Urothelium cell line (cell line): ENCODE measurements around the gene MAN2B1.
"Not testable (repeated sequence)": the region's sequence is repeated elsewhere in the genome, so short reads cannot be mapped to it uniquely, and the experiment has no call there.

Source experiments
- DNase-seq: peaks from one replicate; pipeline ENCODE4 v3.0.0; 2011; ENCODE audit warnings: low spot score, mixed read lengths
- FAIRE-seq: peaks from 2 replicates; lab custom pipeline; 2011; peaks lifted over from hg19 to GRCh38; lab: Jason Lieb, UNC

Gene MAN2B1

DNA sequence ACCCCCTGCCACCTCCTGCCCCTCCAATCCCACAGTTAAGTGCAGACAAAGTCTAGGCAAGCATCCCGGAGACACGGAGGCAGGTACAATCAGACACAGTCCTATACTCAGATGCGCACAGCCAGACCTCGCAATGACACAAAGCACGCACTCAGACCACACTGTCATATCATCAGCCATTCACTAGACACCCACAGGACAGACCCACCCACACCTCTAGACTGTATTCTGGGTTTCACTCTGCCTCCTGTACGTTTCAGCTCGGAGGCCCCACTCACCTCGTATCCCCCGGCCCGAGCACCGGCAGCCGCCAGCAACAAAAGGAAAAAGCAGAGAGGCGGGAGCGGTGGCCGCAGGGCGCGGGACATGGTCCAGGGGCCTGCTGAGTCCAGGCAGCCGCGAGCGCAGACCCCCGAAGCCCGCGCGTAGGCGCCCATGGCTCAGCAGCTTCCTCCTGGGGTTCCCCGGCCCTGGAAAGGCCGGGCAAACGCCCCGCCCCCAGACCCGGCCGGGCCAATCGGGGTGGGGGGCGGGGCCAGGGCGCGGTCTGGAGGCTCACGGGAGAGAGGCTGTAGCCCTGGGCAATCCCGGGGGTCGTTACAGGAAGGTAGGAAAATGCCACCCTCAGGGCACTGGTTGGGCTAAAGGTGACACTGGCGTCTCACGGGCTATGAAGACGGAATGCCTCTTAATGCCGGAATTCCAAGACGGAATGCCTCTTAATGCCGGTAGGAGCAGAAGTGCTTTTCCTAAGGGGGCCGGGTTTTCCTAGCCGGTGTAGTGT lies at the start of gene MAN2B1, which contains the start of gene WDR83:
MAN2B1 (minus strand) TSS at position 478 of the 784 bp plus-strand sequence; CDS start at position 437, 41 bp downstream.
WDR83 (plus strand) TSS at position 543 of the 784 bp plus-strand sequence. CDS start 2,984 bp downstream, outside the sequence.
- DNase-seq = peak; percentile 87
- FAIRE-seq = no peak

DNA sequence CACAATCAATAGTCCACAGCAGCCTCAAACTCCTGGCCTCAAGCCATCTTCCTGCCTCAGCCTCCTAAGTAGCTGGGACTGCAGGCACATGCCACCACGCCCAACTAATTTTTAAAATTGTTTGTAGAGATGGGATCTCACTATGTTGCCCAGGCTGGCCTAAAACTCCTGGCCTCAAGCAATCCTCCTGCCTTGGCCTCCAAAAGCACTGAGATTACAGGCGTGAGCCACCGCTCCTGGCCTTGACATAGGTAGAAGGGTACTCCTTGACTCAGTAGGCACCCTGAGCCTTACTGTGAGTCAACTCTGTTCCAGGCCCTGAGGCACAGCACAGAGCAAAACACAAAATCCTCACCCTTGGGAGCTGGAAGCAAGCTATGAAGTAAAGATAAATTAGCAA lies 49.4 kb upstream of the MAN2B1 start:
- DNase-seq = no peak
- FAIRE-seq = no peak

DNA sequence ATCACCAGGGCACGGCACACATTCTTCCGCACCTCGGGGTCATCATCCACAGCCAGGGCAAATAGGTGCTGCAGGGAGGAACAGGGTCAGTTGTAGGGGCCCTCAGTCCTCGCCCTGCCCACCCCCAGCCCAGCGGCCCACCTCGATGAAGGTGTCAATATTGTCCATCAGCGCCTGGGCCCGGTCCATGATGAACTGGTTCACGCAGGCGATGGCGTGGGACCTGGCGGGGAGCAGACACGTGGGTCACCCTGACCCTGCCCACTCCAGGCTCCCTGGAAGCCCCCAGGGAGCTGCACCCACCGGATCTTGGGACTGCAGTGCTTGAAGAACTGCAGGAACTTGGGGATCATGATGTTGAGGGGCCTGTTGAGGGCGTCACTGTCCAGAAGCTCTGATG lies 48.6 kb upstream of the MAN2B1 start:
- DNase-seq (no peak), FAIRE-seq (no peak)

DNA sequence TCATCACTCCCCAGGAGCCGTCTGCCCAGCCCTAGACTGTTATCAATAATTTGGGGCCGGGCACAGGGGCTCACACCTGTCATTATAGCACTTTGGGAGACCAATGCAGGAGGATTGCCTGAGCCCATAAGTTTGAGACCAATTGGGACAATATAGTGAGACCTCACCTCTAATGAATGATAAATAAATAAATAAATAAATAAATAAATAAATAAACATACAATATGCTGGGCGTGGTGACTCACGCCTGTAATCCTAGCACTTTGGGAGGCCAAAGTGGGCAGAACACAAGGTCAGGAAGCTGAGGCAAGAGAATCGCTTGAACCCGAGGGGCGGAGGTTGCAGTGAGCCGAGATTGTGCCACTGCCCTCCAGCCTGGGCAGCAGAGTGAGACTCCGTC lies 46.8 kb upstream of the MAN2B1 start:
- not testable (repeated sequence) for FAIRE-seq

DNA sequence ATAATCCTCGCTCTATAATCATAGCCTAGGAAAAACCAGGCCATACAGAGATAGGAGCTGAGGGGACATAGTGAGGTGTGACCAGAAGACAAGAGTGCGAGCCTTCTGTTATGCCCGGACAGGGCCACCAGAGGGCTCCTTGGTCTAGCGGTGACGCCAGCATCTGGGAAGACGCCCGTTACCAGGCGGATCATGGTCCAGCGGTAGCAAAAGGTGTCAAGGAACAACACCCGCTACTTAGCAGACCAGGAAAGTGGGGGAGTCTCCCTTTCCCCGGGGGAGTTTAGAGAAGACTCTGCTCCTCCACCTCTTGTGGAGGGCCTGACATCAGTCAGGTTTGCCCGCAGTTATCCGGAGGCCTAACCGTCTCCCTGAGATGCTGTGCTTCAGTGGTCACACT lies 45.5 kb upstream of the MAN2B1 start:
- FAIRE-seq, DNase-seq: not testable (repeated sequence)

More for the DNA sequence above, 46.8 kb upstream of the MAN2B1 start:
- DNase-seq = not testable (repeated sequence)

- no peak for FAIRE-seq
- no peak for DNase-seq
These were observed 44.6 kb upstream of the MAN2B1 start for GRCh38 chr19:12711187-12711586.

- DNase-seq (no peak), FAIRE-seq (no peak)
These were observed 42.1 kb upstream of the MAN2B1 start for GRCh38 chr19:12708641-12709040.

DNA sequence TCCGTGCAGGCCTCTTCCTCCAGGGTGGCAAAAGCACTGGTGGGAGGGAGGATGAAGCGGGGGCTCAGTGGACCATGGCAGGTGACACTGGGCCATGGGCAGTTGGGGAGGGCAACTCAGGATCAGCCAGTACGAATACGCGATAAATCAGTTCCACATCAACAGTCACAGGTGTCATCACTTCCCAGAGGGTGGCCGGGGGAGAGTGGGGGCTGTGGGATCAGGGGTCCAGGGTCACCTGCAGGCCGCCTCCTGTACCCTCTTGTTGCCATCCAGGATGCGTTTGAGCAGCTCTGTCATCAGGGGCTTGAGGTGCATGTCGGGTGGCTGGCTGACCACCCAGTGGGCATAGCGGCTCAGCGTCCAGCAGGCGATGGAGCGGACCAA lies 39.8 kb upstream of the MAN2B1 start:
- FAIRE-seq (no peak), DNase-seq (no peak)

DNA sequence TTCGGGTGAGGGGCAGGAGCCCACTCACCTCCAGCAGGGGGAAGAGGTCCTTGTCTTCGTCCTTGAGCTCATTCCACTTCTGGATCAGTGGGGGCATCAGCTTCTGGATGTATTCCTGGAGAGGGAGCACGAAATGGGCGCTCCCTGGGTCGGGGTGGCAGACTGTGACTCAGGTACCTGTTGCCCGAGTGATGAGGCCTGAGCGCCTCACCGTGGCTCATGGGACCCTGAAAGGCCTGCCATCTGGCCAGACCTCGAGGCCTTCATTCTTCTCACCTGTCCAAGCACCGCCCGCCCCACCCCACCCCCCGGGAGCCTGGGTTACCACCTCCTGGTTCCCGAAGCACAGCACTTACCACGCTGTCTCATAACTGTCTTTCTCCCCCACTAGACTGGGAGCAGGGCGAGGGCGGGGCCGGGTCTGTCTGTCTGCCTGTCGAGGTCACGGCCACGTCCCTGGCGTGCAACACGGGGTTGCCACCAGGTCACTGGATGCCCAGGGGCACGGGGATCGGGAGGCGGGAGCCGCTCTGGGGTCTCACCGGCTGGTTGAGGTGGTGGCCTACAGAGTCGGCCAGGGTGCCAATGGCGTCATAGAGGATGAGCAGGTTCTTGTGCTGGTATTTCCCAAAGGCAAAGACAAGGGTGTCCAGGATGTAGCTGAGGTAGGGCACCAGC lies 39.3 kb upstream of the MAN2B1 start:
- DNase-seq (no peak), FAIRE-seq (no peak)

GRCh38 chr19:12705169-12705568 lies 38.6 kb upstream of the MAN2B1 start:
- no peak for DNase-seq
- FAIRE-seq = no peak

DNA sequence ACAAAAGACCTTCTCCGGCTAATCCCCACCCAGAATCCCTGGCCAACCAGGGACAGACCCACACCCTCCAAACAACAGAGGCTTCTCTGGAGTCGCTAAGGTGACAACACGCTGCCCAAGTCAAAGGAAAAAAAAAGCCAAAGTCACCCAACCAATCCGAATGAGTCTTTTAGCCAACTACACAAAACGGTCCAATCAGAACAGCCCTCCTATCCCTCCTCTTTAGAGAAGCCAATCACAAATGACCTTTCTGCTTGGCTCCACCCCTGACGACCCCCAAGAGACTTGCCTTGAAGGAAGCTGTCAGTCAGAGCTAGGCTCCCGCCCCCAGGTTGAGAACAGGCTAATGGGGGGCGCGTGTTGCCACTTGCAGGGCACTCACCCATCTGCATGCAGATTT lies 36.5 kb upstream of the MAN2B1 start:
- DNase-seq (peak; percentile 24), FAIRE-seq (no peak)

DNA sequence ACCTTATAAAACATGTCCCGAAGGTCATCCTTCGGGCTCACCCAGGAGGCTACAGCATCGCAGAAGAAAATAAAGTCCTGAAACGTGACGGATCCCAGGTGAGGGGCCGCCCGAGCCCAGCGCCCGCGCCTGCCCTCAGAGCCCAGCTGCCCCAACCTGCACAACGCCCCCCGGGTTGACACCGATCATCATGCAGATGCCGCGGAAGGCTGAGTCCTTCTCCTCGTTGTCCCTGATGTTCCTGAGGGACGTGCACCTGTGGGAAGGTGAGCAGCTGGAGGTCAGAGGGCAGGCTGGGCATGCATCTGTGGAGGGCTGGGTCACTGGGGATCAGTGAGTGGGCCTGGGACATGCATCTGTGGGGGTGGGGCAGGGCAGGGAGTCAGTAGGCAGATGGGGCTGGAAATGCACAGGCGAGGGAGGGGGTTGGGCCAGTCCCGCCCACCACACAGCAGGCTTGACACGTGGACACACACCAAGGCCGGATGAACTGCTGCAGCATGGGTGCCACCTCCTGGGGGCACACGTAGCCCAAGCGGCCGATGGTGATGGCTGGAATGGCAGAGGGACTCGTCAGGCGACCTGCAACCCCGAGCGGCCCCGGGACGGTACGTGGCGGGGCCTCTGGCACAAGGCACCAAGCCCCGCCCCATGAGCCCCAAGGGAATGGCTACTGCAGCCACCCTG lies 35.2 kb upstream of the MAN2B1 start:
- DNase-seq (no peak), FAIRE-seq (no peak)

GRCh38 chr19:12698138-12698537 lies 31.6 kb upstream of the MAN2B1 start:
- DNase-seq (no peak), FAIRE-seq (no peak)

DNA sequence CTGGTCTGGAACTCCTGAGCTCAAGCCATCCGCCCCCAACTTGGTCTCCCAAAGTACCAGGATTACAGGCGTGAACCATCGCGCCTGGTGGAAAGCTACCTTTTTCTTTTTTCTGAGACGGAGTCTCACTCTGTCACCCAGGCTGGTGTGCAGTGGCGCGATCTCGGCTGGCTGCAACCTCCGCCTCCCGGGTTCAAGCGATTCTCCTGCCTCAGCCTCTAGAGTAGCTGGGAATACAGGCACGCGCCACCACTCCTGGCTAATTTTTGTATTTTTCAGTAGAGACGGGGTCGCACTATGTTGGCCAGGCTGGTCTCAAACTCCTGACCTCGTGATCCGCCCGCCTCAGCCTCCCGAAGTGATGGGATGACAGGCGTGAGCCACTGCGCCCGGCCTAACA lies 30.9 kb upstream of the MAN2B1 start:
- DNase-seq, FAIRE-seq: not testable (repeated sequence)

- no peak for FAIRE-seq
- peak; percentile 87 for DNase-seq
These were observed 30.1 kb upstream of the MAN2B1 start, which contains the start of gene FBXW9 for GRCh38 chr19:12696366-12697335. Gene FBXW9 (minus strand): TSS chr19:12696631. CDS start chr19:12696581, 50 bp downstream.

DNA sequence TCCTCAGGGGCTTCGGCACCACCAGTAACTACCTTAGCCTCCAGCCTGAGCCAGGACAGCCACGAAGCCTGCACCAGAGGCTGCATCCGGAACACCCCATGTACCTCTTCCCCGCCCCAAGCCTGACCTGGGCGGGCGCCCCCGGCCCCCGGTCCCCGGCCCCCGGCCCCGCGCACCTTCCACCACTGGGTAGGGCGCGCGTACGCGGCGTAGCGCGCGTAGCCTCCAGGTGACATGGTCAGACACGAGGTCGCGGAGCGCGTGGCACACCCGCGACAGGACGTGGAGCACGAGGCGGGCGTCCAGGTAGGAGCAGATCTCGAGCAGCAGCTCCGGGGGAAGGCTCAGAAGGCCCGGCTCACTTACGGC lies 29.4 kb upstream of the MAN2B1 start:
- FAIRE-seq (no peak), DNase-seq (no peak)

GRCh38 chr19:12695514-12695913 lies 29.0 kb upstream of the MAN2B1 start:
- FAIRE-seq = no peak

GRCh38 chr19:12695096-12695495 lies 28.6 kb upstream of the MAN2B1 start:
- FAIRE-seq = no peak
- no peak for DNase-seq

More at GRCh38 chr19:12695514-12695913, 29.0 kb upstream of the MAN2B1 start:
- DNase-seq = no peak

DNA sequence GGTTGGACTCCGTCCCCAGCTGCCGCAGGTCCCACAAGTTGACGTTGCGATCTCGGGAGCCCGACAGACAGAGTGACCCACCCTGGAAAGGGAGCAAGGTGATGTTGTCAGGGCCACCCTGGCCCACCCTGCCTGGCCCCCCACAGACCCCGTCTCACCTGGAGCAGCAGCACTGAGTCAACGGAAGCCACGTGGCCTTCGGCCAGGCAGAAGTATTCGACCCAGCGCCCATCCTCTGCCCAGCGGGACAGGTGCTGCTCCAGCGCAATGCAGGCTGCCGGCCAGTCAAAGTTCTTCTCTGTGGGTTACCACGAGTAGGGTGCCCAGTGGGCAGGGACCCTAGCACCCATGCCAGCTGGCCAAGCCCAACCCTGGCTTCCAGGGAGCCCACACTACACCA lies 28.1 kb upstream of the MAN2B1 start:
- DNase-seq (no peak), FAIRE-seq (no peak)

DNA sequence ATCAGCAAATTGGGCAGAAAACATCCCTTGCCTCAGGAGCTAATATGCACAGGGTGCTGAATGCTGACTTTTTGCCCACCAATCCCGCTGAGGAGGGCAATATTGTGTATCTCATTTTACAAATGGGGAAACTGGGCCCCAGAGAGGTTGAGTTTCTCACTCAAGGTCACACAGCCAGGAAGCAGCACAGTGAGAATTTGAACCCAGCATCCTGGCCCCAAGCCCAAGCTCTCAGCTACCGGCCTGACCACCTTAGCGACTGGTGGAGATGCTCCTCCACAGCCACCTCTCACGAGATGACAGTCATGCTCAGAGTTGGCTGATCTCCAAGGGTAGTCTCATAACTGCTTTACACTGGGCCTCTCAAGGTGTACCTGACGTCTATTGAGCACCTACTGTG lies 26.4 kb upstream of the MAN2B1 start:
- DNase-seq (no peak), FAIRE-seq (no peak)
